Stimulated activated CD4-positive, alpha-beta T cell treated with anti-CD3 and anti-CD28 coated beads, Interleukin-15, amount 100 ng/mL, for 48 hours (primary cell): ENCODE data around the gene STPG2.

Source experiments
- DNase-seq, 2 donors: peaks; one replicate each; pipeline ENCODE4 v3.0.0-alpha.2; 2020; ENCODE audit warnings: low read depth in 2 of 2

The STPG2 gene

GRCh38 chr4:98093662-98094061, 49.6 kb downstream of the STPG2 start:
- DNase-seq: no peak

GRCh38 chr4:98092833-98093439, 50.3 kb downstream of the STPG2 start:
- no peak for DNase-seq

DNA sequence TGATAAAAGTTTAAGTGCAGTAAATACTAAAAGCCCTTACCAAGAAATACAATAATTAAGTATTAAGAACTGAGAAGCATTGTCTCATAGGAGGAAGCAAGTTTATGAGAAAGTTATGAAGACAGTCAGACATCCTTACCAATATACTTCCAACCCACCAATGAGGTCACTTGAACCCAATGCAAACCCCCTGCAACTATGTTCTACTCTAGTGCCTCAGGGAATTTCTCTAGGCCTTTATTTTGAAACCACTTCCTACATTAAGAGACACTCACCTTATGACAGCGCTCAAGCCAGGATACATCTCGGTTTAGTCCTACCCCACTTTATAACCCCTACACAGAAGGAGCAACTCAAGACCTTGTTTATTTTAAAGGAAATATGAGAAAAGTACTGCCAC, 61.3 kb downstream of the STPG2 start:
- no peak for DNase-seq

- no peak for DNase-seq
These were observed 74.8 kb downstream of the STPG2 start for GRCh38 chr4:98068495-98068894.

- no peak for DNase-seq
These were observed 87.3 kb downstream of the STPG2 start for GRCh38 chr4:98055800-98056501.

DNA sequence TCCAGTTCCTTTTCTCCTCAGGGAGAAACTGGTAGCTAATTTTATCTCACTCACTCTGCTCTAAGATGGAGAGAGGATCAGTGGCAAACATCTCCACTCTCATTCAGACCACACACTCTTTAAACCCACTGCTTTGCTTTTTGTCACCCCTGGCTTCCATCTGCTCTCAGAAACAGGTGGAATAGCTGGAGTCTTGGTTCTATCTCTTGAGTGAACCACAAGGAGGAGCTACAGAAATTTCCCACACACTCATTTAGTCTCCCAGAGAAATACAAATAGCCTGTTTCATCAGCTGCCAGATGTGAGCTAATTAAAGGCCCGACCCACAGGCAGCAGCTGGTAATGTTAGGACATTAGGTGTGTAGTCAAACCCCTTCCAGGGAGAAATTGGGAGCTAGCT, 96.6 kb downstream of the STPG2 start:
- DNase-seq: no peak

DNA sequence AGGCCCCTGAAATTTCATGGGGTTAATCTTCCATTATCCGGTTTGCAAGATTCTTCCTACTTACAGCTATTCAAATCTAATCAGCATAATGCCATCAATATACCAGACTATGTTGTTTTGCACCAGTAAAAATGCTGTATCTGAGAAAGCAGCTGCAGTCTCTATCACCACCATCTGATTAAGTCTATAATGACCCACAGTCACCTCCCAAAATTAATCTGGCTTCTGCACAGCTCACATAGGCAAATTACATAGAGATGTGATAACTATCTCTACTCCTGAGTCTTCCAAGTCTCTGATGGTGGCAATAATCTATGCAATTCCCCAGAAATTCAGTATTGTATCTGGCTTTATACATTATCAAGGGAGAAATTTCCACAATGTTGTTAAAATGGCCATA, 113.2 kb downstream of the STPG2 start:
- DNase-seq: no peak

DNA sequence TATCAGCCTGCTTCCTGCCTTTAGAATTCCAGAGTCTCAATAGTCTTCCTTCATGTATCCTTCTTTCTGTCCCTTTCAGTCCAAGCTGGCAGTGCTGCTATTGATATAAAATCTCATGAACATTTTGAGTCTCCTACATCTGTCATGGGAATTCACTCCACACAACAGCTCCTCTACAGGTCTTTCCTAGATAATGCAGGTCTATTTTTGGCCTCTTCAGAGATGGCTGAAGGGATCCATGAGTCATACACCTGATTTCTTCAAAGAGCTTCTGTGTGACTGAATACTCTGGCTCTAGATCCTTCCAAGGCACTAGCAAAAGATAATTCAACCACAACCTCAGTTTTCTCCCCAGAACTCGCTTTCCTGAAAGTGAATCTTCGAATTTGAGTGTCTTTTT, 115.4 kb downstream of the STPG2 start:
- DNase-seq: no peak

DNA sequence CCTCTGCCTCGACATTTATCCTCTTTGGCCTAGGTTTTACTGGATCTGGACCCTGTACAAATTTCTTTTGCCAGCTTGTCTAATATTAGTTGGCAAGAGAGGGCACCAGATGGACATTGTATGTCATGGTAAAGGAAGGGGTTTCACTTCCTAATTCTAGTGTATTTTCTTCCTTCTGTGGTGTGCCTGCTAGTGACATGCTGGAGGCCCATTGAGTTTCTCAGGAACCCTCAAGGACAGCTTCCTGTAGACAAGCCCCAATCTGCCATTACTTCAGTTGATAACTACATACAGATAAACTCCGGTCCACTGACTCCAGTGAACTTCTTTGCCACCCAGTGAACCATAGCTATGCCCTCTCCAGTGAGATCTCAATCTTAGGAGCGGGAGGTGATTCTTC, 116.9 kb downstream of the STPG2 start:
- no peak for DNase-seq

GRCh38 chr4:98006814-98007412, 136.4 kb downstream of the STPG2 start:
- no peak for DNase-seq

GRCh38 chr4:98006060-98006459, 137.2 kb downstream of the STPG2 start:
- DNase-seq: no peak

- no peak for DNase-seq
These were observed 142.3 kb downstream of the STPG2 start for GRCh38 chr4:98000940-98001339.

- no peak for DNase-seq
These were observed 145.1 kb downstream of the STPG2 start for GRCh38 chr4:97998203-97998602.

DNA sequence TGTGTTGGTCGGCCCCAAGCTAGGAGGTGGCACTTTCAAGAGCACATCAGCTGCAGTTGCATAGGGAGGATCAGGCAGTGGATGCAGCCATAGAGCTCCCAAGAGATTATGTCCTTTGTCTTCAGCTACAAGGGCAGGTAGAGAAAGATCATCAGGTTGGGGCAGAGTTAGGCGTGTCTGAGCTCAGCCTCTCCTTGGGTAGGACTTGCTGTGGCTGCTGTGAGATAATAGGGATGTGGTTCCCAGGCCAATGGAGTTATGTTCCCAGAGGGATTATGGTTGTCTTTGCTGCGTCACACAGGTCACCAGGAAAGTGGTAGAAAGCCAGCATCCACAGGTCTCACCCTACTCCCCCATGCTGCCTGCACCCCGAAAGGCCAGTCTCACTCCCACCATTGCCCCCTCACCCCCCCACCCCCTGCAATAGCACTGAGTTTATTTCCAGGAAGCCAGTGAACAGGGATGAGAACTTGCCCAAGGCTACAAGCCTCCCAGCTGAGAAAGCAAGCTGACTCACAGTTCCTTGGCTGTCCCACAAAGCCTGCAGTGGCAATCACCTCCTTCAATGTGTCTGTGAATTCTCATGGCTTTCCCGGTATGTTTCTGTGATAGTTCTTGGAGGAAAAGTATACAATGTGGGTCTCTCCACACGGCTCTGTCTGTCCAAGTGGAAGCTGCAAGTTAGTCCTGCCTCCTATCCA, 148.4 kb downstream of the STPG2 start:
- no peak for DNase-seq

DNA sequence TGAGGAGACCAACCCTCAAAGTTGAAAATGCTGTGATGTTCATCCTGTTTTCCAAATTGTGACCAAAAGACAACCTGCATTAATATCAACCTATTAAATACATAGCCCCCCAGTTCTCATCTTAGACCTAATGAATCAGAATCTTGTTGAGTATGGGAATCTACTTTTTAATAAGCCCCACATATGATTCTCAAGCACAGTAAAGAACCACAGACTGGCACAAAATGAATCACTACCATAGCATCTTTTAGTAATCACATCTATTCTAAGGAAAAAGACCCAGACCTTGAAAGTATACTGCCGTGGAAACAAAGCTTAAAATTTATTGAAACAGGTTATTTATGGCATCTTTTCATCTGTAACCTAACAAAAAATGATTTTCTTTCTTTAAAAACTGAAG, 152.9 kb downstream of the STPG2 start:
- no peak for DNase-seq

- no peak for DNase-seq
These were observed 156.1 kb downstream of the STPG2 start for GRCh38 chr4:97987019-97987648.

DNA sequence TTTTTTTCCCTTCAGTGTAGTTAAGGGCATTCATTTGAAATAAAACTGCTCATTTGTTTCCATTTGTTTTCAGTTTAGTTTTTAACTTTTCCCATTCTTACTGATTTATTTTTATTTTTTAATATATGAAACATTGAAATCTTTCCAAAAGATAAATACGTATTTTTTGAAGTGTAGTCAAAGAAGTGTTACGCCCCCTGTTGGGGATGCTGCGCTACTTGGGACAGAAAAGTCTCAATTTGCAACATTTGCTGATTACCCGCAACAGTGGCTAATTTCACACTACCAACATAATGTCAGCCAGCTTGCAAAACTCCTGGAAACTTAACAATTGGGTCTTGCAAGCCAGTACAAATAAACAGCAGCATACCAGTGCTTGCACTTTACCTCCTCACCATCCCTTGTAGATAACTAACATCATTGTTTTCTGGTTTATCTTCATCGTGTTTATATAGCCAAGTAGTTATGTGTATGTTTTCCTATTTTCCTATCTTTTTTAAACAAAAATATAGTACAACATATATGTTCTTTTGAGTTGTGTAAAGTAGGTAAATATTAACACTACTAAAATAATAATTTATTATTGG, 158.6 kb downstream of the STPG2 start:
- no peak for DNase-seq

DNA sequence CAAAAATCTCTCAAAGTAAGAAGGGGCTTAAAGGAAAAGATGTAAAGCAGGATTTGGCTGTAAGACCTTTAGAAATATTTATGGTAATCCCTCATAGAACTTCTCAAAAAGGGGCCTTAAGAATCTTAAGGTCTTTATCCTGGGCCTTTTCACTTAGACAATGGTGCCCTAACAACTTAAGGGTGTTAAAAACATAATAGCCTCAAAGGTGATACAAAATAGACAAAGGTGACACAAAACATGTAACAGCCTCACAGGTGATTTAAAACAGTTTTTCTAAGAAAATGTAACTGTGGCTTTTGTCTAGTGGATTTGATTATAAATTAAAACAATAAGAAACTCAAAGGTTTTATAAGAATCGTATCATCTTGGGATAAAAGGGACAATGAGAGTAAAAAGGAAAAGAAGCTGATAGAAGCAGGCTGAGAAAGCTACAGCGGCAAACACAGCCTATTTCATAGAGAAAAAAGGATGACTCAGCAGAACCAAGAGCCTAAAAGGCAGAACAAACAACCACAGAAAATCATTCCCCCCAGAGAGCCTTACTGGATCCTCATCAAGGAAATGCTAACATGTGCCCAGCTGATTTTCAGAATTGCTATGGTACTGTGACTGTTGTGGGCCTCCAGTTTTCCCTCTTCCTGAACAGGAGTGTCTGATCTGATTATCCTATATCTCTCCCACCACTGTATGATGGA, 164.3 kb downstream of the STPG2 start:
- no peak for DNase-seq

GRCh38 chr4:97953171-97953941, 189.9 kb downstream of the STPG2 start:
- DNase-seq: no peak

DNA sequence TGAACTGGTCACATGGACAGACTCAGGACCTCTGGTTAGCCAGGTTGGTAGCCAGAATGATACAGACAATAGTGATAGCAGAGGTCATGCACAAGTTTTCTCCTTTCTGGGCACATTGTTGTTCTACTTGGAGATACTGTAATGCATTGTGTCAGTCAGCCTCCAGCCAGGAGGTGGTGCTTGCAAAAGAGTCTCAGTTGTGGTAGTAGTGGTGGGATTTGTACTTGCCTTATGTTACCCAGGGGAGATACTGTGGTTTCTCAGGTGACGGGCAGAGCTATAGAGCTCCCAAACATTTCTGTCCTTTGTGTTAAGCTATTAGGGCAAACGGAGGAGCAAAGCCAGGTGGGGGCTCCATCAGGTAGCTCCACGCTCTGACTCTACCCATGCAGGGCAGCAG, 190.5 kb downstream of the STPG2 start:
- no peak for DNase-seq

- no peak for DNase-seq
These were observed 192.4 kb downstream of the STPG2 start for GRCh38 chr4:97950836-97951235.
